Activated CD4-positive, alpha-beta T cell treated with anti-CD3 and anti-CD28 coated beads for 24 hours (primary cell): ENCODE data around the gene CALN1.
"Not testable (repeated sequence)": the region's sequence is repeated elsewhere in the genome, so short reads cannot be mapped to it uniquely, and the experiment has no call there.

Experiments used
- DNase-seq, 2 donors: peaks; one replicate each; pipeline ENCODE4 v3.0.0-alpha.2; 2020; ENCODE audit warnings: low read depth in 2 of 2

The CALN1 gene

GRCh38 chr7:72097226-72097625 is 314.9 kb downstream of the CALN1 start:
- no peak for DNase-seq

GRCh38 chr7:72092769-72093168 is 319.4 kb downstream of the CALN1 start:
- DNase-seq = no peak

- DNase-seq = no peak
Measured at GRCh38 chr7:72087926-72088325, 324.2 kb downstream of the CALN1 start.

DNA sequence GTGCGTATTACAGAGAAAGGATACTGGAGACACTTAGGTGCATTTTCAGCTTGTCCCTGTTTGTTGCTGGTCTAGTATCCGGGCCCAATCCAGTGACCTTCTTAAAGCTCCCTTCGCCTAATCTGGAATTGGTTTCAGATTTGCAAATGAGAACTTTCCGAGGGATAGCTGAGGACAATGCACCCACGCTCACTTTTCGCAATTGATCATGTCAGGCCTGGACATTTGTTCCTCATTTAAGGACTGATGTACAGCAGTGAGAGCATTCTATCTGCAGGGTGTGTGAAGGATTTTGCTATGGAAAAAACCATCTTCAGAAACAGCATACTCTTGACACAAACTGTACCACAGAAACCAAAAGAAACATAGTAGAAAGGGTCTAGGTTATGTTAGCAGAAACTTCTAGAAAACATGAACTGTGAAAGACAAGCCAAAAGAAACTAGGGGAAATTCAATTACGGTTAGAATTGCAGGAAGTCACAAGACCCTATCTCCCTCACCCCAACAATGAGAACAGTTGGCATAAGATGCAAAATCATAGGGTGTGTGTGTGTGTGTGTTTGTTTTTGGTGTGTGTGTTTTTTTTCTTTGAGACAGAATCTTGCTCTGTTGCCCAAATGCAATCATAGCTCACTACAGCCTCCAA is 331.1 kb downstream of the CALN1 start:
- DNase-seq = no peak

GRCh38 chr7:72080341-72080766 is 331.8 kb downstream of the CALN1 start:
- DNase-seq = no peak

DNA sequence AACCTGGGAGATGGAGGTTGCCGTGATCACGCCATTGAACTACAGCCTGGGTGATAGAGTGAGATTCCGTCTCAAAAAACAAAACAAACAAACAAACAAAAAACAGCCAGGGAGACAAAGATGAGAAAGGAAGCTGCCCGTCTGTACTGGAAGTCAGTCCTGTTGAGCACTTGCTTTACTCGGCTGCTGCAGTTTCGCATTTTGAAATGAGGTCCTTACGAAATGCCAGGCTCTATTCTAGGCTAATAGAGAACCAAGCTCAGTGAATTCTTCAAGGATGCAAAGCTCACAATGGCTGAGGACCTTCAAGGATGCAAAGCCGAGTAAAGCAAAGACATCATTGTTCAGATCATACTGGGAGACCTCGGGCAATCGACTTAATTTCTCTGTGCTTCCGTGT is 333.3 kb downstream of the CALN1 start:
- no peak for DNase-seq

DNA sequence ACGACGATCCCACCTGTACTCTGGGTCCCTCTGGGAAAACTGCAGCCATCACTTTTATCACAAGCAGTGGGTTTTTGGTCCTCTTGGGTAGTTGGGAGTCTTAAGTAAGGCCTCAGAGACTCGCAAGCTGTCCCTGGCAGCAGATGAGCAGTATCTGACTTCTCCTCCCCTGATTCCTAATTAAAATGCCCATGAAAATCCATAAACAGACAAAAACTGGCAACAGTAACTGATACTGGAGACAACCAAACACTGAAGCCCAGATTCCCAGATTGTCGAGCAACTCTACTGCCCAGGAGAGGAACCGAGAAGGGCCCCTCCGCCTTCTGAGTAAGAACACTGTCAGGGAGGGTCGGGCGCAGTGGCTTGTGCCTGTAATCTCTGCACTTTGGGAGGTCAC is 333.8 kb downstream of the CALN1 start:
- no peak for DNase-seq

GRCh38 chr7:72077786-72078185 is 334.4 kb downstream of the CALN1 start:
- no peak for DNase-seq

- DNase-seq = no peak
Measured at GRCh38 chr7:72072901-72073300, 339.2 kb downstream of the CALN1 start.

DNA sequence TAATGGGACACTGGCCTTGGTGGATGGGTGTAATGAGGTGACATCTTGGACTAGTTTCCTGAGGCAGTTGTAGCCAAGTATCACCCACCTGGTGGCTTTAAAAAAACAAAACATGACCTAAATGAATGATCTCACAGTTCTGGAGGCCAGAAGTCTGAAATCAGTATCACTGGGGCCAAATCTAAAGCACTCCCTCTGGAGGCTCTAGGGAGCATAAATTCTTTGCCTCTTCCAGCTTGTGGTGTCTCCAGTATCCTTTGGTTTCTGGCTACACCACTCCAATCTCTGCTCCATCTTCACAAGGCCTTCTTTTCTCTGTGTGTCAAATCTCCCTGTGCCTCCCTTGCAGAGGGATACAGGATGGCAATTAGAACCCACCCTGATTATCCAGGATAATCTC is 342.9 kb downstream of the CALN1 start:
- DNase-seq = no peak

GRCh38 chr7:72065764-72066163 is 346.4 kb downstream of the CALN1 start:
- not testable (repeated sequence) for DNase-seq

- no peak for DNase-seq
Measured at GRCh38 chr7:72064916-72065315, 347.2 kb downstream of the CALN1 start.

DNA sequence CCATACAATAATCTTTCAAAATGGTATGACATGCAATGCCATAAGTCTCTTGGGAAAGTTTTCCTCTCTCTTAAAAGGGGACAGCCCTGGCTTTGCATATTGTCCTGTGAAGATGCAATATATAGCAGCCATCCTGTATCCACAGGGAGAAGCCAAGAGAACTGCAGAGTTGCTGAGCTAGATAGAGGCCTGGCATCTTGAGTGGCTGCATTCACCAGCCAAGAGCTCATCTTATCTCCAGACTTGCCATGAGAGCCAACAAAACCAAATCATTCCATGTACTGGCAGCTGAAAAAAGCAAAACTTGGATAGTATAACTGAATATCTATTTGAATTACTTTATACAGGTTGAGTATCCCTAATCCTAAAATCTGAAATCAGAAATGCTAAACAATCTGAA is 348.8 kb downstream of the CALN1 start:
- DNase-seq = no peak

GRCh38 chr7:72062666-72063065 is 349.5 kb downstream of the CALN1 start:
- no peak for DNase-seq

GRCh38 chr7:72059925-72060324 is 352.2 kb downstream of the CALN1 start:
- DNase-seq = no peak

GRCh38 chr7:72058579-72058978 is 353.6 kb downstream of the CALN1 start:
- DNase-seq = no peak

DNA sequence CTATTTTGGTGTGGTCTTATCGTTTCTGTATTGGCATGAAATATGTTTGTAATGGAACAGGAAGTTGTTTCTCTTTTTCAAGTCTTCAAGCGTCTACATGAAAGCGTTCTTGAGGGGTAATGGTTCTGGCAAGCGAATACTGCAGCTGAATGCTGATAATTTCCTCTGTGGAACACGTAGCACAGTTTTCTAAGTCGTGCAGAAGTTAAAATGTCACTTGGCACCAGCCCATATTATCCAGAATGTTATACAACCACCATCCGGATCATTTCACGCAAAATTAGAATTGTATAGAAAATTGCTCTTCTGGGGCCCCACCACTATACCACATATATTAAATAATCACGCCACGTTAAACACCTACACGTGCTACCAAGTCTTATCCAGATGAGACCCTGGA is 354.3 kb downstream of the CALN1 start:
- no peak for DNase-seq

DNA sequence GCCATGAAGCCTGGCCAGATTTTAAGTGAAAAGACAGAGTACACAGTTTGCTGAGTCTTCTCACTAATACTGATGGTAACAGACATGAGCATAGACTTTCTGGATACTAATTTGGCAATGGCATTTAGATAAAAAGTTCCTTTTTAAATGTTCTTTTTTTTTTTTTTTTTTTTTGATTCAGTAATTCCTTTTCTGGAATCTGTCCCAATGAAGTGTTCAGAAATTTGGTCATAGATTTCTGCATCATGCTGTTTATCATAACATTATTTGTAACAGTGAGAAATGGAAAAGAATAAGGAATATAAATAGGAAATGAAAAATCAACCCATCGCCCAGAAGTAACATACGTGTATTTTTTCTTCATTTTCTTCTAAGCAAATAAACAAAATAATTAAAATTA is 354.9 kb downstream of the CALN1 start:
- DNase-seq = no peak

GRCh38 chr7:72055426-72055825 is 356.7 kb downstream of the CALN1 start:
- no peak for DNase-seq

GRCh38 chr7:72053292-72053691 is 358.8 kb downstream of the CALN1 start:
- DNase-seq = no peak

DNA sequence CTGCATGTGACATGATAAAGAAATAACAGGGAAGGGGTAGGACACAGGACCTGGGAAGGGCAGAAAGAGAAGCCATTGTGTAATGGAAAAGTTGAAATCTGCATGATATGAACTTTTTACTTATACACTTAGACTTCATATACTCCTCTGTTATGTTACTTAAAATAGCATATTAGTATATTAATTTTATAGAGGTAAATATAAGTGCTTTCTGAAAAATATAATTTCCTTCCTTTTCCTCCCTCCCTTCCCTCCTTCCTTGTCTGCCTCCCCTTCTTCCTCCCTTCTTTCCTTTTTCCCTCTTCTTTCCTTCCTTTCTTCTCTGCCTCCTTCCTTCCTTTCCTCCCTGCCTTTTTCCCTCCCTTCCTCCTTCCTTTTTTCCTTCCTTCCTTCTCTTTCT is 363.7 kb downstream of the CALN1 start:
- DNase-seq = no peak

GRCh38 chr7:72042855-72043254 is 369.3 kb downstream of the CALN1 start:
- no peak for DNase-seq

GRCh38 chr7:72040641-72041040 is 371.5 kb downstream of the CALN1 start:
- DNase-seq = no peak

DNA sequence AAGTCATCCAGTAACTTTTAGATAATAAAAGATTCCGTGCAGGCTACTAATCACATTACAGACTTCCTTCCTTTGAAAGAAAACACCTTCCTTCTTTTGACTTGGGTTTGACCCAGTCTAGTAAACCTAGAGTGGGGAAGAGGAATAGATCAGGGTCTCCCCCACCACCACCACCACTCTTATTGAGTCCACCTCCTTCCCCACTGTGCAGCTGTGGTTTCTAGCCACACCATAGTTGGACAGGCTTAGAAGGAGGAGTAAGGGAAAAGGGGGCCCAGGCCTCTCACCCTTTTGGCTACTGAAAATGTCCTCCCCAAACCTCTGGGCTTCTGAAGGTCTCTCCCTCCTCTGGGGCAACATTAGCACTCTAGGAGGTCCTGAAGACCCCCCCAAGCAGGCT is 372.7 kb downstream of the CALN1 start:
- DNase-seq = no peak
